HepG2 (cell line): ENCODE data around the gene CENPP. TPM values are rescaled to one million over a fixed set of nuclear protein-coding genes. Genes with fewer than 3 reads are reported as not detected.

Experiments used
- ATF6 ChIP-seq: sonication (generic); formaldehyde crosslinking; conservative IDR thresholded peaks from 2 replicates; pipeline ENCODE4 v1.4.0; 2020; ENCODE audit warnings: missing genetic modification reagents
- CC2D1A ChIP-seq: sonication (generic); formaldehyde crosslinking; IDR thresholded peaks from 2 replicates; pipeline ENCODE4 v1.8.1; 2023; ENCODE audit warnings: mild to moderate bottlenecking, missing genetic modification reagents
- CEBPB ChIP-seq: IDR thresholded peaks from 2 replicates; pipeline ENCODE4 v1.6.1; 2011; ENCODE audit warnings: low read depth, low read length, improper control_type of control experiment, borderline replicate concordance
- NCOR1 ChIP-seq: fragments of 200-600 bp; sonication (generic); IDR thresholded peaks from 2 replicates; pipeline ENCODE4 v1.7.0; 2017; ENCODE audit warnings: antibody characterized with exemption, low read length, borderline replicate concordance
- NFYB ChIP-seq: sonication (generic); formaldehyde crosslinking; IDR thresholded peaks from 2 replicates; pipeline ENCODE4 v1.4.0; 2020; ENCODE audit warnings: missing genetic modification reagents
- RFXANK ChIP-seq: IDR thresholded peaks from 2 replicates; pipeline ENCODE4 v1.6.1; 2016
- SAP130 ChIP-seq: IDR thresholded peaks from 2 replicates; pipeline ENCODE4 v1.6.1; 2016; ENCODE audit warnings: low read depth
- SIN3B ChIP-seq: fragments of 150-350 bp; IDR thresholded peaks from 2 replicates; pipeline ENCODE4 v1.6.1; 2014; ENCODE audit warnings: low read length
- SMAD3 ChIP-seq: sonication (generic); formaldehyde crosslinking; IDR thresholded peaks from 2 replicates; pipeline ENCODE4 v1.4.0; 2020; ENCODE audit warnings: missing genetic modification reagents
- SP1 ChIP-seq, 2 experiments: fragments of 450-650 bp in 1 of 2; sonication (generic) in 1 of 2; formaldehyde crosslinking in 1 of 2; IDR thresholded peaks; 2 replicates each; pipeline versions ENCODE4 v1.4.0 to v1.6.1; 2016 to 2020; ENCODE audit warnings: missing genetic modification reagents in 1 of 2
- TFDP2 ChIP-seq: sonication (generic); formaldehyde crosslinking; IDR thresholded peaks from 2 replicates; pipeline ENCODE4 v1.4.0; 2020; ENCODE audit warnings: missing genetic modification reagents
- TGIF2 ChIP-seq: IDR thresholded peaks from 2 replicates; pipeline ENCODE4 v1.6.1; 2016; ENCODE audit warnings: control low read depth, missing compliant biosample characterization
- ZBTB21 ChIP-seq: sonication (generic); formaldehyde crosslinking; IDR thresholded peaks from 2 replicates; pipeline ENCODE4 v1.4.0; 2020; ENCODE audit warnings: missing genetic modification reagents
- ZNF564 ChIP-seq: sonication (generic); formaldehyde crosslinking; IDR thresholded peaks from 2 replicates; pipeline ENCODE4 v1.8.1; 2023; ENCODE audit warnings: mild to moderate bottlenecking, missing genetic modification reagents
- ZNF749 ChIP-seq: sonication (generic); formaldehyde crosslinking; IDR thresholded peaks from 2 replicates; pipeline ENCODE4 v1.8.0; 2022; ENCODE audit warnings: mild to moderate bottlenecking, missing genetic modification reagents, moderate library complexity, borderline replicate concordance
- ZNF781 ChIP-seq: sonication (generic); formaldehyde crosslinking; IDR thresholded peaks from 2 replicates; pipeline ENCODE4 v1.5.1; 2020; ENCODE audit warnings: borderline replicate concordance, mild to moderate bottlenecking, missing genetic modification reagents; ENCODE audit errors: not compliant biosample characterization
- polyA plus RNA-seq, 8 experiments: library from polyadenylated mRNA; depleted of rRNA in 3 of 8; stranded (reverse) in 7 of 8; unstranded in 1 of 8; fragments of >200 nt; fragmentation: Illumina TruSeq in 4 of 8; extraction: Trizol in 4 of 8; gene quantifications; 2 replicates each; pipeline versions ENCODE4 v1.2.1 to v1.2.3, GENCODE V29; 2011 to 2016; ENCODE audit warnings: low read depth in 4 of 8, missing spikeins in 1 of 8, mixed read lengths in 1 of 8; ENCODE audit not compliant: insufficient read depth in 1 of 8
- total RNA-seq, 5 experiments: library from RNA; depleted of rRNA; stranded (reverse); fragments of >200 nt; fragmentation: Illumina TruSeq; extraction: Trizol; gene quantifications; 2 replicates each; pipeline ENCODE4 v1.2.3, GENCODE V29; 2016; ENCODE audit warnings: low read depth in 1 of 5
- TF ChIP-seq, protein P1 (sequence below): sonication (generic); formaldehyde crosslinking; IDR thresholded peaks from 2 replicates; pipeline ENCODE4 v1.5.1; 2020; ENCODE audit warnings: mild to moderate bottlenecking, missing genetic modification reagents
- TF ChIP-seq, protein P2 (sequence below): sonication (generic); formaldehyde crosslinking; IDR thresholded peaks from 2 replicates; pipeline ENCODE4 v1.9.0; 2021; ENCODE audit warnings: missing genetic modification reagents, mild to moderate bottlenecking, borderline replicate concordance
- TF ChIP-seq, protein P3 (sequence below): sonication (generic); formaldehyde crosslinking; IDR thresholded peaks from 2 replicates; pipeline ENCODE4 v1.4.0; 2020; ENCODE audit warnings: missing genetic modification reagents
- TF ChIP-seq, protein P4 (sequence below): IDR thresholded peaks from 2 replicates; pipeline ENCODE4 v1.6.1; 2016; ENCODE audit warnings: low read depth

Gene CENPP
- total and polyA plus RNA-seq, 2 of the 13 experiments (the other 11 are each of a cell fraction or from before 2014, with no cell fraction given): 2.0 to 11.4 TPM

DNA sequence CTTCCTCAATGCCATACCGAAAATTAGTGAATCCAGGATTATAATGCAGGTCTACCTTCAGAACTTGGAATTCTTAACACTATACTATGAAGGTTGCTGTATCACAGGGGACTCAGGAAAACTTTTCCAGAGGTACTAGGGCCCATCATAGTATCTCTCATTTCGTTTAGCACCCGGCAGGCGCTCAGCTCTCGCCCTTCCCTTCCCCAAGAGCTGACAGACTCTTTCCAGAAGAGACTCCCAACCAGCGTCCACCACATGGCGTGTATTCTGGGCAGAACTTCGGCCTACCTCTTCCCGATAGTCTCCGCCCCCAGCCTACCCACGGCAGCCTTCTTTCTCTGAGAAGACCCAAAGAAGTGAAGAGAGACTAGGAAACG is 874 bp upstream of the CENPP start (continued):
- TF ChIP-seq ZNF781 (CRISPR knock-in tag) (no peak), CC2D1A (no peak), ZNF564 (CRISPR knock-in tag) (peak; percentile 62; the same call in 1 of the 2 replicates), RFXANK (CRISPR knock-in tag) (no peak), ATF6 (CRISPR knock-in tag) (no peak), SMAD3 (CRISPR knock-in tag) (no peak), TGIF2 (no peak), NCOR1 (no peak), SAP130 (CRISPR knock-in tag) (no peak), ZNF749 (no peak), ZBTB21 (no peak), SP1 (IDR thresholded peaks at IDR 0.05) (no peak), SP1 (CRISPR knock-in tag; IDR thresholded peaks at IDR 0.05) (no peak), NFYB (CRISPR knock-in tag) (no peak), CEBPB (no peak), TFDP2 (no peak), SIN3B (no peak)
- TF ChIP-seq, protein P1, sequence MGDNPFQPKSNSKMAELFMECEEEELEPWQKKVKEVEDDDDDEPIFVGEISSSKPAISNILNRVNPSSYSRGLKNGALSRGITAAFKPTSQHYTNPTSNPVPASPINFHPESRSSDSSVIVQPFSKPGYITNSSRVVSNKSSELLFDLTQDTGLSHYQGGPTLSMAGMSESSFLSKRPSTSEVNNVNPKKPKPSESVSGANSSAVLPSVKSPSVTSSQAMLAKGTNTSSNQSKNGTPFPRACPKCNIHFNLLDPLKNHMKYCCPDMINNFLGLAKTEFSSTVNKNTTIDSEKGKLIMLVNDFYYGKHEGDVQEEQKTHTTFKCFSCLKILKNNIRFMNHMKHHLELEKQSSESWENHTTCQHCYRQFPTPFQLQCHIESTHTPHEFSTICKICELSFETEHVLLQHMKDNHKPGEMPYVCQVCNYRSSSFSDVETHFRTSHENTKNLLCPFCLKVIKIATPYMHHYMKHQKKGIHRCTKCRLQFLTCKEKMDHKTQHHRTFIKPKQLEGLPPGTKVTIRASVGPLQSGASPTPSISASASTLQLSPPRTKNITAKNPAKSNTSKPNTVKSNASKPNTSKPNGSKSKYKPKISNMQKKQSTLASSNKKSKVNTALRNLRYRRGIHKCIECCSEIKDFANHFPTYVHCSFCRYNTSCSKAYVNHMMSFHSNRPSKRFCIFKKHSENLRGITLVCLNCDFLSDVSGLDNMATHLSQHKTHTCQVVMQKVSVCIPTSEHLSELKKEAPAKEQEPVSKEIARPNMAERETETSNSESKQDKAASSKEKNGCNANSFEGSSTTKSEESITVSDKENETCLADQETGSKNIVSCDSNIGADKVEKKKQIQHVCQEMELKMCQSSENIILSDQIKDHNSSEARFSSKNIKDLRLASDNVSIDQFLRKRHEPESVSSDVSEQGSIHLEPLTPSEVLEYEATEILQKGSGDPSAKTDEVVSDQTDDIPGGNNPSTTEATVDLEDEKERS: no peak
- TF ChIP-seq, protein P2, sequence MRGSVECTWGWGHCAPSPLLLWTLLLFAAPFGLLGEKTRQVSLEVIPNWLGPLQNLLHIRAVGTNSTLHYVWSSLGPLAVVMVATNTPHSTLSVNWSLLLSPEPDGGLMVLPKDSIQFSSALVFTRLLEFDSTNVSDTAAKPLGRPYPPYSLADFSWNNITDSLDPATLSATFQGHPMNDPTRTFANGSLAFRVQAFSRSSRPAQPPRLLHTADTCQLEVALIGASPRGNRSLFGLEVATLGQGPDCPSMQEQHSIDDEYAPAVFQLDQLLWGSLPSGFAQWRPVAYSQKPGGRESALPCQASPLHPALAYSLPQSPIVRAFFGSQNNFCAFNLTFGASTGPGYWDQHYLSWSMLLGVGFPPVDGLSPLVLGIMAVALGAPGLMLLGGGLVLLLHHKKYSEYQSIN: no peak
- TF ChIP-seq, protein P3, sequence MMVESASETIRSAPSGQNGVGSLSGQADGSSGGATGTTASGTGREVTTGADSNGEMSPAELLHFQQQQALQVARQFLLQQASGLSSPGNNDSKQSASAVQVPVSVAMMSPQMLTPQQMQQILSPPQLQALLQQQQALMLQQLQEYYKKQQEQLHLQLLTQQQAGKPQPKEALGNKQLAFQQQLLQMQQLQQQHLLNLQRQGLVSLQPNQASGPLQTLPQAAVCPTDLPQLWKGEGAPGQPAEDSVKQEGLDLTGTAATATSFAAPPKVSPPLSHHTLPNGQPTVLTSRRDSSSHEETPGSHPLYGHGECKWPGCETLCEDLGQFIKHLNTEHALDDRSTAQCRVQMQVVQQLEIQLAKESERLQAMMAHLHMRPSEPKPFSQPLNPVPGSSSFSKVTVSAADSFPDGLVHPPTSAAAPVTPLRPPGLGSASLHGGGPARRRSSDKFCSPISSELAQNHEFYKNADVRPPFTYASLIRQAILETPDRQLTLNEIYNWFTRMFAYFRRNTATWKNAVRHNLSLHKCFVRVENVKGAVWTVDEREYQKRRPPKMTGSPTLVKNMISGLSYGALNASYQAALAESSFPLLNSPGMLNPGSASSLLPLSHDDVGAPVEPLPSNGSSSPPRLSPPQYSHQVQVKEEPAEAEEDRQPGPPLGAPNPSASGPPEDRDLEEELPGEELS (CRISPR knock-in tag): 0 out of 2 replicates have a peak, but pooled peaks have one; percentile 2
- TF ChIP-seq, protein P4, sequence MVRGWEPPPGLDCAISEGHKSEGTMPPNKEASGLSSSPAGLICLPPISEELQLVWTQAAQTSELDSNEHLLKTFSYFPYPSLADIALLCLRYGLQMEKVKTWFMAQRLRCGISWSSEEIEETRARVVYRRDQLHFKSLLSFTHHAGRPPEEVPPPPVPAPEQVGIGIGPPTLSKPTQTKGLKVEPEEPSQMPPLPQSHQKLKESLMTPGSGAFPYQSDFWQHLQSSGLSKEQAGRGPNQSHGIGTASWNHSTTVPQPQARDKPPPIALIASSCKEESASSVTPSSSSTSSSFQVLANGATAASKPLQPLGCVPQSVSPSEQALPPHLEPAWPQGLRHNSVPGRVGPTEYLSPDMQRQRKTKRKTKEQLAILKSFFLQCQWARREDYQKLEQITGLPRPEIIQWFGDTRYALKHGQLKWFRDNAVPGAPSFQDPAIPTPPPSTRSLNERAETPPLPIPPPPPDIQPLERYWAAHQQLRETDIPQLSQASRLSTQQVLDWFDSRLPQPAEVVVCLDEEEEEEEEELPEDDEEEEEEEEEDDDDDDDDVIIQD (CRISPR knock-in tag): no peak
